ENCODE results near the gene TOP3B. TPM values are rescaled to one million over a fixed set of nuclear protein-coding genes. Genes with fewer than 3 reads are reported as not detected.
"Not testable (repeated sequence)": the region's sequence is repeated elsewhere in the genome, so short reads cannot be mapped to it uniquely, and the experiment has no call there.

TOP3B gene
- polyA plus RNA-seq, 1 donor, result 18.3 TPM

GRCh38 chr22:21927174-21927823 lies 55.3 kb downstream of the TOP3B start:
- no peak for DNase-seq (ENCODE audit: low read depth)

- DNase-seq (ENCODE audit: low read depth), result no peak
Measured at GRCh38 chr22:21926728-21927127, 55.9 kb downstream of the TOP3B start.

- no peak for DNase-seq (ENCODE audit: low read depth)
Measured at GRCh38 chr22:21923163-21923561, 59.4 kb downstream of the TOP3B start.

GRCh38 chr22:21922370-21923162 lies 60.0 kb downstream of the TOP3B start:
- no peak for DNase-seq (ENCODE audit: low read depth)

DNA sequence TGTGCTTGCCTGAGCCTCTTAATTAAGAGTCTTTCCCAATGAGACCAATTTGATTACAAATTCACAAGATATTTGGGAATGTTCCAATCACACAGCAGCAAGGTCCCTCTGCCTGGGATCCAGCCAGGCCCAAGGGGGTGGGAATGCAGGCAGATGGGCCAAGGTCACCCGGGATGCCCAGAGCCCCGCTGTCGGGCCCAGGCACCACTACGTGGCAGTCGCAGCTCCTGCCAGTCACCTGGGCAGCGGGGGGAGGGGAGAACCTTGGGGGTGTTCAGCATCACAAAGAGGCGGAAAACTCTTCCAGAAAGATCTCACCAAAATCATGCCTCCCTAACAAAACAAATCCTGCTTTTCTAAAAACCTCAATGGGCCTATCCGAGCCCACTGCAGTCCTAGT lies 60.9 kb downstream of the TOP3B start:
- no peak for DNase-seq (ENCODE audit: low read depth)

DNA sequence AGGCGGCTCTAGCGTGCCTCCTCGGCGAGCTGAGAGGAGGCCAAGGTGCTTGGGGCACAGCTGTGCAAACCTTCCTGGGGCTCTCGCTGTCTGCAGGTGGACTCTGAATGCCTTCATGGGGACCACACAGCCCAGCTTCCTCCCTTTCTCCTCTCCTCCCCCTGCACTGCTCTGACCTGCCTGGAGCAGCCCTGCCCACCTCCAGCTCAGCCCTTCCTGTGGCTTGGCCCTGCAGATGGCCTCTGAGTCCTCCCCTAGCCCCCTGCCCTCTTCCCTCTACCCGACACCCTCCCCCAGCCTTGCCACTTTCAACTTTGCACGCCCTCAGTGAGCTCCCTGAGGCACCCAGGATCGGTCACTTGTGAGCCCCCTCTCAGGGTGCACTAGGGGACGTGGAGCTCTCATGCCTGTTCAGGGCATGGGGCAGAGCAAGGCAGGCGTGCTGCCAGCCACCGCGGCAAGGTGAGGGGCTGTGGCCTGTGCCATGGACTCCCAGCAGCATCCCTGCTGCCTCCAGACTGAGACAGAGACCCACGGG lies 61.3 kb downstream of the TOP3B start:
- no peak for DNase-seq (ENCODE audit: low read depth)

DNA sequence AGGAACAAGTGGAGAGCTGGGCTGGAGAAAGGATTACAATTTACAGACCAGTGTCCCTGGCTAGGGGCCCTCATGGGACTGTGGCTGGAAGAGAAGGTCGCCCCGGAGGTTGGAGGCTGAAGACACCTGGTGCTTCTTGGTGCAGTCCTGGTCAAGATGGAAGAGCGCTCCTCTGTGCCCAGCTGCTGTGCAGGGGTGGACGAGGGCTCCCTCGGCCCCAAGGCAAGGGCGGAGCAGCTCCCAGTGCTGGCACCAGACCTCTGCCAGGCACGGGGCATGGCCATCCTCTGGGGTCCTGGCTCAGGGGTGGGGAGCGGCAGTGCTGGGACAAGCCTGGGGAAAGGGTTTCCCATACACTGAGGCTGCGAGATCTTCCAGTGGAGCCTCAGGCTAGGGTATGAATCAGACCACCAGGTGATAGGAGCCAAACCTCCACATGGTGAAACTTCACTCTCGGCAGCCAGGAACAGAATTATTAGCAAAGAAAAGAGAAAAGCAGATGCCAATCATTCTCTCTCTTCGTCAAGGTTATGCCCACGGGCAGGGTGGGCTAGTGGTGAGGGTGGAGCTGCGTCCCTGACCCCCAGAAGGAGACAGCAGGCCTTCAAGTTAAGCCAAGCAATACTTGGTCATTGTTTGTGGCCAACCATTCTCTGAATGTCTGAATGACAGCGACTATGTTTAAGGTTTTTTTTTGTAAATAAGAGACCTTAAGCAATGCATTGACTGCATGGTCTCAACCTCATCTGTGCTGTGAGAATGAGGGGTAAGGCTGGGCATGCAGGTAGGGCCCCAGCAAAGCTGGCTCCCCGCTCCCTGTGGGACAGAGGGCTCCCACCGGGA lies 62.0 kb downstream of the TOP3B start:
- DNase-seq (ENCODE audit: low read depth), result no peak

- DNase-seq (ENCODE audit: low read depth), result no peak
Measured at GRCh38 chr22:21919526-21920307, 62.9 kb downstream of the TOP3B start.

DNA sequence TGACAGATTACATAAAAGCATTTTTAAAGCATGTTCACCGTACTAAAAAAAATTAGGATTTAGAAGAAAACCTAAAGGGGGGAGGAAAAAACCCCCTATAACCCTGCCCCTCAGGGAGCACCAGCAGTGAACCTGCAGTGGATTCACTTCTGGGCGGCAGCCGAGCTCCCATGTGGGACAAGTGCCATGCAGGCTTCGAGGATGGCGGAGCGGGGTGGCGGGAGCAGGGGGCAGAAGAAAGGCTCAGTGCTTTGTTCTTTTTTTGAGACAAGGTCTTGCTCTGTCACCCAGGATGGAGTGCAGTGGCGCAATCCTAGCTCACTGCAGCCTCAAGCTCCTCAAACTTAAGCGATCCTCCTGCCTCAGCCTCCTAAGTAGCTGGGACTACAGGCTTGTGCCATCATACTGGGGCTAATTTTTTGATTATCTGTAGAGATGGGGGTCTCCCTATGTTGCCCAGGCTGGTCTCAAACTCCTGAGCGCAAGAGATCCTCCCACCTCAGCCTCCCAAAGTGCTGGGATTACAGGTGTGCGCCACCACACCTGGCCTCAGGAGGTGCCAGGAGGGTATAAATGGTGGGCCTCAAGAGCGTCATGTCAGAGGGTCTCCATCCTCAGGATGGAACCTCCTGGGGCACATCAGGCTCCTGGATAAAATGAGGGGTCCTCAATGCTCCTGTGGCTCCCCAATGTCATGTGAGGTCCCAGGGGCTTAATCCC lies 64.0 kb downstream of the TOP3B start:
- DNase-seq (ENCODE audit: low read depth), result no peak

GRCh38 chr22:21917959-21918261 lies 64.7 kb downstream of the TOP3B start:
- DNase-seq (ENCODE audit: low read depth), result no peak

DNA sequence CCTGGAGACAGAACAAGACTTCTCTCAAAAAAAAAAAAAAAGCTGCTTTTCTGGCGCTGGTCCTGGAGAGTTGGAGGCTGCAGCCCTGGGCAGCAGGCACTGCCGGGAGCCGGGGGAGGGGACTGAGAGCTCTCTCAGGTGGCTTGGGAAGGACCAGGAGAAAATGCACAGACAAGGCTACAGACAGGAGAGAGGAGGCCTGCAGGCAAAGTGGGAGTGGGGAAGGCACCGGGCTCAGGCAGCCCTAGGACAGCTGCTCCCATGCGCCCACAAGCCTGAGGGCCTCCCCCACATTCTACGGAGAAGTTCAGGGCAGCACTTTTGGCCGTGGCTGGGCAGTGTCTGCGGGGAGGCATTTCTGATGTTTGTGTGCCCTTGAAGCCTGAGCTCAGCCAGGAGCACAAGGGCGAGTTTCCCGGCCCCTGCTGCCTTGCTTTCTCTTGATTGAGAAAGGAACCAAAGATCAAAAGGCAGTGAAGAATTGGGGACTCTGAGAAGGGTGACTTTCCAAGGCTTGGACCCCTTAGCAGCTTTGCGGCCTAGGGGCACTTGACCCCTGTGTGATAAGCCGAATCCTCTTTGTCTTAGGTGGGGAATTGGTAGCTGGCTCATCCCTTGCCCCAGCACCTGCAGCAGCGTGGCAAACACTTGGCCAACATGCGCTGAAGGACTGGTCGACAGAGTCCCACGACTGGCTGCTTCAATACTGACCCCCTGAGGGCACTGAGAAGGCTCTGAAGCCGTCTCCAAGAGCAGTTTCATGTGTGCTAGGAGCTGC lies 65.2 kb downstream of the TOP3B start:
- no peak for DNase-seq (ENCODE audit: low read depth)

DNA sequence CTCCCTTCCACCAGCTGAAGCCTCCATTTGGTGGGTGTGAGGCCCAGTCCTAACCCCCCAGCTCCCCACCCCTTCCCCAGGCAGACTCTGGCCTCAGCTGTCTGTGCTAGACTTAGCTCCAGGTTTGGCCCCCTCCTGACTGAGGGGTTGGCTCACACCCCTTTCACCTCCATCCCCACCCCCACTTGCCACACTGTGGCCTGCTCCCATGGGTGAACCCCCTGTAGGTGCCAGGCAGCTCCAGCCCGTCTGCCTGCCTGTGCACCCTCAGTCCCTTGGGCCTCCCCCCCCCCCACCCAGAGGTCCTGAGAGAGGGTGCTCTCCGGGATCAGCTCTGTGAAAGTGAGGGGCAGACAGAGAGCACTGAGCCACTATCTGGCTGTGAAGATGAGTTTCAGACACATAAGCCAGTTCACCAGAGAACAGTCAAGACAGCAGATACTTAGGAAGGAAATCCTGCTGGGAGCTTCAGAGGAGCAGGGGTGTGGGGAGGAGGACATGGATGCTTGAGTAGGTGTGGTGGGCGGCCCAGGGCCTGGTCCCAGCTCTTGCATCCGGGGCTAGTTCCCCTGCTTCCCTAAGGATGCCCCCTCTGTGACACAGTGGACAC lies 66.2 kb downstream of the TOP3B start:
- no peak for DNase-seq (ENCODE audit: low read depth)

DNA sequence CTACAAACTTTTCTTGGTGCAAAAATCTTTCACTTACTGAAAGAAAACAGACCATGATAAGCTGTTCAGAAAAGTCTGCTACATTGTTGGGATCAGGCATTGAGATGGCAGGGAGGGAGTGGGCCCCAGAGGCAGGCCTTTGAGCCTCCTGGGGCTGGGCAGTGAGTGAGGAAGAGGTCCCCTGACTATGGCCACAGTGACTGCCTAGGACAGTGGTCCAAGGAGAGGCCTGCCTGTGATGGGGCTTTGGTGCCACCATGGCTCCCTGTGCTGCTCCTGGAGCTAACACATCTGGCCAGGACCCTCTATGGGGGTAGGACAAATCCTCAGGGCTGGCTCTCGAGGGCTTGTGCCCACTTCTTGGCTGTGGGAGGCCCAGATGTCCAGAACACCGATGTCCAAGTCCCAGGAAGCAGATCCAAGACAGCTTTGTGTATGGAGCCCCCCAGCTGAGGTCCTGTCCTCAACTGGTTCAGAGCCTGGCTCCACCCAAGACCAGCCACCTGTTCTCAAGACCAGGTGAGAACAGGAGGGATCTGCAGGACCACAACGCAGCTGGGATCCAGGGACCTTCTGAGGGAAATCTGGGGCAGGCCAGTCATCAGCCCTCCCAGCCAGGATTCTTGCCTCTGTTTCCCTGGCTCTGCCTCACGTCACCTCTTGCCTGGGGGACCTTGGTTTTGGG lies 66.8 kb downstream of the TOP3B start:
- DNase-seq (ENCODE audit: low read depth), result no peak

- DNase-seq (ENCODE audit: low read depth), result not testable (repeated sequence)
Measured at GRCh38 chr22:21914033-21914642, 68.4 kb downstream of the TOP3B start.

DNA sequence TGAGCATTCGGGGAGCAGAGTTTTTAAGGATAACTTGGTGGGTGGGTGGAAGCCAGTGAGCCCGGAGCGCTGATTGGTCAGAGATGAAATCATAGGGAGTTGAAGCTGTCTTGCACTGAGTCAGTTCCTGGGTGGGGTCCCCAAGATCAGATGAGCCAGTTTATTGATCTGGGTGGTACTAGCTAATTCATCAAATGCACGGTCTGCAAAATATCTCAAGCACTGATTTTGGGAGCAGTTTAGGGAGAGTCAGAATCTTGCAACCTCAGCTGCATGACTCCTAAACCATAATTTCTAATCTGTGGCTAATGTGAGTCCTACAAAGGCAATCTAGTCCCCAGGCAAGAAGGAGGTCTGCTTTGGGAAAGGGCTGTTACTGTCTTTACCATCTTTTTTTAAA lies 72.2 kb downstream of the TOP3B start:
- DNase-seq (ENCODE audit: low read depth), result not testable (repeated sequence)

DNA sequence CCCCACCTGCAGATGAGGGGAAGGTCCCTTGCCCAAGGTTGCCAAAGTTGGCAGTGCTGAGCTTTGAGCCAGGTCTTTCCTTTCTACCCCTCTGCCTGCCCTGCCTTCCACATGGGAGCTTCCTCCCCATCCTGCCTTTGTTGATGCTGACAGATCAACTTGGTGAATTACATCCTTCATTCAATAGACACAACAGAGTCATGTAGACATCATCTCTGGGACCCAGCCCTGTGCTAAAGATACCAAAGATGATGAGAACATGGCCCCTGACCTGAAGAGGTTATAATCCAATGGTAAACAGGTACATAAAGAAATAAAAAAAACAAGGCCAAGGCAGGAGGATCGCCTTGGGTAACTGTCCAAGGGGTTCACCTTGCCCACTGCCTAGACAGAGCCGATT lies 72.7 kb downstream of the TOP3B start:
- DNase-seq (ENCODE audit: low read depth), result no peak

DNA sequence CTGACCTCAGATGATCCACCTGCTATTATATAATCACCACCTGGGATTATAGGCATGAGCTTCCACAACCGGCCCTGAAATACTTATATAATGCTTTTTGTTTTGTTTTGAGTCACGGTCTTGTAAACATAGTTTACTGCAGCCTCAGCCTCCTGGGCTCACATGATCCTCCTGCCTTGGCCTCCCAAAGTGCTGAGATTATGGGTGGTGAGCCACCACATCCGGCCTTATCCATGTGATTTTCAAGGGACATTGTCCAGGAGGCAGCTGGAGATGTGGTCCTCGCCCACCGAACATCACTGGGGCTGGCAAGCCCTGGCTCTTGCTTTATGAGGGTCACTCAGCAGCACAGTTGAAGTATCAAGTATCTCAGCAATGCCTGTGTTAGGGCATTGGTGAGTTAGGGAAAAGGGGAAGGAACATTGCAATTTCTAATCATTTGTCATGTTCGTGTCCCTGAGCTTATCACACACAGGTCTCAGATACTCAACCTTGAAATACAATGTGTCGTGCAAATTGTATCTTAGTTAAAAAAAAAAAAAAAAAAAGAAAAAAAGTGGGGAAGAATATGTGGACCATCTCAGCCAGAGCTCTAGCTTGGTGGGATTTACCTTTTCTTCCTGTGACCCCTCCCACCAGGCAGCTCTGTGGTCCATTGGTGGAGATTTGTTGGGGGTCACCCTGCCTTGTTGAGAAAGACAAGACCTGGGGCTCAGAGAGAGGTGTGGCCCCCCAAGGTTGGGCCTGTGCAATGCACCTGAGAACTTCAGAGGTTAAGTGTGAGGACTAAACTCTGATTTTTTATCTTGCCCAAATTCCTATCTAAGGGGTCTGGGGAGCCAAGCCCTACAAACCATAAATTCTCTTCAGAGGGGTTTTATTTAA lies 74.7 kb downstream of the TOP3B start:
- no peak for DNase-seq (ENCODE audit: low read depth)

Data from forelimb muscle (tissue), 1 donor.